Naive thymus-derived CD4-positive, alpha-beta T cell (primary cell): ENCODE results near the gene PHF11. TPM values are rescaled to one million over a fixed set of nuclear protein-coding genes. Genes with fewer than 3 reads are reported as not detected.
A peak's percentile ranks its signal among the peaks of the same experiment; 100 is the strongest.
"Not testable (repeated sequence)": the region's sequence is repeated elsewhere in the genome, so short reads cannot be mapped to it uniquely, and the experiment has no call there.

Experiments
- ATAC-seq: fragments of 150-1000 bp; cut with Tn5 transposase; 2 replicates; pipeline ENCODE4 v1.10.0; 2021; ENCODE audit warnings: mild to moderate bottlenecking, moderate library complexity
- CTCF ChIA-PET: fragments of 350-600 bp; sonication (Branson Sonifier 250); formaldehyde crosslinking; loops from one replicate; lab custom pipeline; 2021; ENCODE audit warnings: antibody characterized with exemption; lab: Charles Lee
- POLR2A ChIA-PET: fragments of 350-600 bp; sonication (Branson Sonifier 250); formaldehyde crosslinking; loops from one replicate; lab custom pipeline; 2021; ENCODE audit warnings: antibody characterized with exemption, inconsistent platforms; lab: Charles Lee
- DNase-seq, 9 donors: peaks; one replicate each; pipeline versions ENCODE4 v3.0.0 to v3.0.0-alpha.2; 2020 to 2022; ENCODE audit warnings: mixed read lengths in 1 of 9
- H3K27ac ChIP-seq: one replicate; pipeline ENCODE4 v1.7.0; 2013; ENCODE audit warnings: mild to moderate bottlenecking, low read depth, low read length, moderate library complexity
- H3K27me3 ChIP-seq, 2 donors: one replicate each; pipeline ENCODE4 v1.7.0; 2013; ENCODE audit warnings: low read length in 2 of 2, mild to moderate bottlenecking in 2 of 2, moderate library complexity in 2 of 2; ENCODE audit not compliant: control insufficient read depth in 2 of 2, insufficient read depth in 2 of 2
- H3K36me3 ChIP-seq, 3 experiments: 1 replicate in 2 of 3; 2 replicates in 1 of 3; pipeline ENCODE4 v1.7.0; 2013; ENCODE audit warnings: low read length in 3 of 3, mild to moderate bottlenecking in 3 of 3, moderate library complexity in 1 of 3; ENCODE audit not compliant: insufficient read depth in 3 of 3, control insufficient read depth in 2 of 3
- H3K4me1 ChIP-seq, 2 donors: one replicate each; pipeline ENCODE4 v1.7.0; 2013; ENCODE audit warnings: low read length in 2 of 2, mild to moderate bottlenecking in 2 of 2, moderate library complexity in 1 of 2; ENCODE audit not compliant: control insufficient read depth in 2 of 2, insufficient read depth in 2 of 2
- H3K4me3 ChIP-seq: 2 replicates; pipeline ENCODE4 v1.7.0; 2013; ENCODE audit warnings: mild to moderate bottlenecking, low read length
- H3K9me3 ChIP-seq, 3 experiments: 1 replicate in 2 of 3; 2 replicates in 1 of 3; pipeline ENCODE4 v1.7.0; 2013; ENCODE audit warnings: low read length in 3 of 3; ENCODE audit not compliant: control insufficient read depth in 2 of 3
- H3K27ac Mint-ChIP-seq, 9 donors: one replicate each; pipeline ENCODE4 v1.8.0; 2020 to 2022; ENCODE audit warnings: mixed read lengths in 9 of 9, mild to moderate bottlenecking in 8 of 9, moderate library complexity in 5 of 9, inconsistent platforms in 2 of 9
- H3K27me3 Mint-ChIP-seq, 5 donors: one replicate each; pipeline ENCODE4 v1.8.0; 2021 to 2022; ENCODE audit warnings: mixed read lengths in 5 of 5, mild to moderate bottlenecking in 1 of 5
- H3K36me3 Mint-ChIP-seq, 5 donors: one replicate each; pipeline ENCODE4 v1.8.0; 2020 to 2022; ENCODE audit warnings: mixed read lengths in 5 of 5, mild to moderate bottlenecking in 3 of 5, inconsistent platforms in 1 of 5
- H3K4me1 Mint-ChIP-seq, 7 donors: one replicate each; pipeline ENCODE4 v1.8.0; 2020 to 2022; ENCODE audit warnings: mixed read lengths in 7 of 7, mild to moderate bottlenecking in 3 of 7, inconsistent platforms in 1 of 7
- H3K4me3 Mint-ChIP-seq, 10 donors: one replicate each; pipeline ENCODE4 v1.8.0; 2020 to 2022; ENCODE audit warnings: mild to moderate bottlenecking in 10 of 10, mixed read lengths in 10 of 10, moderate library complexity in 6 of 10, inconsistent platforms in 2 of 10
- H3K9me3 Mint-ChIP-seq, 11 donors: one replicate each; pipeline ENCODE4 v1.8.0; 2020 to 2022; ENCODE audit warnings: mixed read lengths in 11 of 11, mild to moderate bottlenecking in 4 of 11, inconsistent platforms in 1 of 11, moderate library complexity in 1 of 11
- intact Hi-C, 2 donors: fragments of 100-400 bp; cut with micrococcal nuclease; formaldehyde crosslinking; loops; one replicate each; pipeline ENCODE4 v1.15.1; 2023
- polyA plus RNA-seq, 2 donors: library from polyadenylated mRNA; unstranded; fragments of 300-500 nt; fragmentation: Illumina TruSeq; gene quantifications; one replicate each; pipeline ENCODE4 v1.2.3, GENCODE V29; 2021
- total RNA-seq, 6 experiments: library from RNA in 5 of 6; stranded (reverse) in 5 of 6; gene quantifications; 1 replicate in 5 of 6; 2 replicates in 1 of 6; pipeline ENCODE4 v1.2.3 and lab custom pipeline; 2021 to 2026

Gene PHF11
- total and polyA plus RNA-seq, 7 experiments from 2014 or later: 80.6 to 132 (median 106) TPM

DNA sequence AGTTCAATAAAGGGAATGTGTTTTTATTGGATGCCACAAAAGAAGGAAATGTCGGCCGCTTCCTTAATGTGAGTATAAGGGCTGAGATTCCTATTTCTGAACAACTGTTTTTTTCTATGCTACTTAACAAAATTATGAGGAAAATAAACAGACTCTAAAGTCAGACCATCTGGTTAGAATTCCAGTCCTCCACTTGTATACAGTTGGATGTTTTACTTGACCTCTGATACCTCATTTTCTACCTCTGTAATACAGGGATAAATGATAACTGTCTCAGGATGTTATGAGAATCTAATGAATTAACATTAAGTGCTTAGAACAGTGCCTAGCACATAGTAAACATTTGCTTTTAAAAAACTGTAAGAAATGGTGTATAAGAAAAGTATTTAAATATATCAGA is 7.2 kb upstream of the PHF11 start:
- H3K4me3 Mint-ChIP-seq: no peak overlapping the region
- no peak for DNase-seq
- H3K36me3 Mint-ChIP-seq: peaks cover 9 to 38% (median 23%) of the 10 kb centered on the region in 5 donors
- H3K27me3 ChIP-seq: no peaks in the 10 kb centered on the region
- no peaks in the 10 kb centered on the region for H3K27me3 Mint-ChIP-seq
- H3K9me3 Mint-ChIP-seq: no peaks in the 10 kb centered on the region
- H3K4me3 ChIP-seq: no peak overlapping the region
- intact Hi-C loops: no loop called here
- H3K9me3 ChIP-seq: no peaks in the 10 kb centered on the region
- ChIA-PET CTCF (no interaction called here), POLR2A (no interaction called here)
- H3K27ac ChIP-seq: no peak overlapping the region
- no peaks in the 10 kb centered on the region for H3K4me1 ChIP-seq
- no peak for ATAC-seq
- peaks cover 0 to 4% (median 0%) of the 10 kb centered on the region in 7 donors for H3K4me1 Mint-ChIP-seq
- H3K27ac Mint-ChIP-seq: peak overlapping the region in 1 of 9 donors; percentile 2
- H3K36me3 ChIP-seq: peaks cover 0 to 46% (median 7%) of the 10 kb centered on the region in 3 experiments

DNA sequence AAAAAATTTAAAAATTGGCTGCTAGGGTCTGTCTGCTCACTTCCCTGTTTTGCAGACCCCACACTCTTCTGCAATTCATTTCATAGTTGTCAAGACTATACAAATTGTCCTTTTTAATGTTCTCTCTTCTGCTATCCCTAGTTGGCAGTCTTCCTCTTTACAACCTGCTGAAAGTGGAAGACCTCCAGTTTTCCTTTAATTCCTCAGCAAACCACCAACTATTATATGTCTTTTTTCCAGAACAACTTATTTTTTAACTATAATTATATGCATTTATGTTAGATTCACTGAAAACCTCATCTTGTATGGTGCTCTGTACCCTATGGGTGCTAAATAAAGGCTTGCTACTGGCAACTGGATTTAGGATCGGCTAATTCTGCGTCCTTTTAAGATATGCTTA is 1.1 kb upstream of the PHF11 start:
- no peaks in the 10 kb centered on the region for H3K36me3 ChIP-seq
- peaks cover 19 to 34% of the 10 kb centered on the region in 2 donors for H3K4me1 ChIP-seq
- POLR2A ChIA-PET: interaction anchor here (1.8 to 3.9 kb wide), 4 partner anchors 10 to 91 kb away, joined by 6 to 85 read pairs (median 10); partner anchors contain the start of genes CAB39L, RCBTB1 and SETDB2
- no peaks in the 10 kb centered on the region for H3K27me3 ChIP-seq
- peak overlapping the region in 8 of 9 donors; percentile 81 to 100 (median 99) for H3K27ac Mint-ChIP-seq
- no peaks in the 10 kb centered on the region for H3K27me3 Mint-ChIP-seq
- H3K4me1 Mint-ChIP-seq: peaks cover 27 to 48% (median 43%) of the 10 kb centered on the region in 7 donors
- no peaks in the 10 kb centered on the region for H3K9me3 ChIP-seq
- H3K27ac ChIP-seq: peak overlapping the region; percentile 90
- peaks cover 0 to 36% (median 7%) of the 10 kb centered on the region in 5 donors for H3K36me3 Mint-ChIP-seq
- peak overlapping the region; percentile 77 for H3K4me3 ChIP-seq
- CTCF ChIA-PET: interaction anchor here (1.9 kb wide), 1 partner anchor 12 kb away, joined by 6 read pairs; no protein-coding TSS in a partner anchor
- ATAC-seq (no peak), DNase-seq (no peak)
- peak overlapping the region; percentile 70 to 99 (median 97) for H3K4me3 Mint-ChIP-seq
- H3K9me3 Mint-ChIP-seq: no peaks in the 10 kb centered on the region
- intact Hi-C loops: loop anchor here (1.0 to 10.0 kb wide), 17 partner anchors 46 to 1958 kb away; partner anchors contain the start of genes CAB39L (in 2 of the 2), INTS6 (in 2 of the 2), SETDB2 (in 2 of the 2) and EBPL (in 1 of the 2)

DNA sequence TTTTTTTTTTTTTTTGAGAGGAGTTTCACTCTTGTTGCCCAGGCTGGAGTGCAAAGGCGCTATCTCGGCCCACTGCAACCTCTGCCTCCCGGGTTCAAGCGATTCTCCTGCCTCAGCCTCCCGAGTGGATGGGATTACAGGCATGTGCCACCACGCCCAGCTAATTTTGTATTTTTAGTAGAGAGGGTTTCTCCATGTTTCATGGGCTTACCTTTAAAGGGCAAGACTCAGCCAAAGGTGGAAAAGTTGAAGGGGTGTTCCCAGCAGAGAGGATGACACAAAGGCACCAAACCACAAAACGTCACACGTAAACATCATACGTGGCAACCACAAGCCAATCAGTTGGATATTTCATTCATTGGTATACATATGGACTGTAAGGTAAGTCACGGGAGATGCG is 1.1 kb downstream of the PHF11 start:
- peaks cover 34 to 59% (median 53%) of the 10 kb centered on the region in 7 donors for H3K4me1 Mint-ChIP-seq
- H3K27me3 ChIP-seq, H3K9me3 ChIP-seq, H3K9me3 Mint-ChIP-seq, CTCF ChIA-PET, H3K27me3 Mint-ChIP-seq, H3K36me3 ChIP-seq: not testable (repeated sequence)
- H3K4me1 ChIP-seq: peaks cover 25 to 34% of the 10 kb centered on the region in 2 donors
- peak overlapping the region; percentile 88 to 96 (median 92) for H3K4me3 Mint-ChIP-seq
- peak overlapping the region; percentile 81 to 100 (median 96) for H3K27ac Mint-ChIP-seq
- peak overlapping the region; percentile 90 for H3K27ac ChIP-seq
- peak overlapping the region; percentile 64 for H3K4me3 ChIP-seq
- ATAC-seq: peak; percentile 21
- peak in 8 of 9 donors; percentile 51 to 73 (median 64) for DNase-seq
- POLR2A ChIA-PET: interaction anchor here (0.6 to 3.9 kb wide), 8 partner anchors 9 to 296 kb away, joined by 3 to 85 read pairs (median 8); partner anchors contain the start of genes CAB39L, KPNA3 and SETDB2
- peaks cover 3 to 38% (median 11%) of the 10 kb centered on the region in 5 donors for H3K36me3 Mint-ChIP-seq
- intact Hi-C loops: loop anchor here (1.0 to 10.0 kb wide), 12 partner anchors 18 to 1955 kb away; partner anchors contain the start of genes INTS6 (in 1 of the 2), NUDT15 (in 1 of the 2), RCBTB1 (in 1 of the 2) and SPRYD7 (in 1 of the 2)

DNA sequence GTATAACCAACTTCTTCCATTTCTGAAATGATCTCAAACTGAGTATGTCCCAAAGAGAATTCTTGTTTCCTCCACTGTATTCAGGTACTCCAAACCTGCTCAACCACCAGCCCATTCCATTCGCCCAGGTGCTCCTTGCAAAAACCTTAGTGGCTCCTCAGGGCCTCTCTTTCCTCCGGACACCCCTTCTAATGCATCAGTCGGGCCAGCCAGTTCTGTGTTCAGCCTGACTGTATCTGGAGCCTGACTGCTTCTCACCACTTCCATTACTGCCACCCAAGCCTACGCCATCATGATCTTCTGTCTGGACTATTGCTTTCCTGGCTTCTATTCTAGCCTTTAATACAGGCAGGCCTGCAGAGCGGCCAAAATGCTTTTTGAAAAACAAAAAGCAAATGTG is 1.5 kb downstream of the PHF11 start:
- DNase-seq: no peak

DNA sequence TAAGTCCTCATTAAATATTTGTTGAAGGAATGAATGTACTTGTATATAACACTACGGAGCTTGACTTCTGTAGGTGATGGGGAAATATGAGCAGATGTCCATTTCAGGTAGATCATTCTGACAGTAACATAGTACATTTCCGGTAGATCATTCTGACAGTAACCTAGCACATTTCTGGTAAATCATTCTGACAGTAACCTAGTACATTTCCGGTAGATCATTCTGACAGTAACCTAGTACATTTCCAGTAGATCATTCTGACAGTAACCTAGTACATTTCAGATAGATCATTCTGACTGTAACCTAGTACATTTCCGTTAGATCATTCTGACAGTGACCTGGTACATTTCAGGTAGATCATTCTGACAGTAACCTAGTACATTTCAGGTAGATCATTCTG is 2.5 kb downstream of the PHF11 start:
- peak overlapping the region; percentile 90 for H3K27ac ChIP-seq
- peaks cover 0 to 5% (median 2%) of the 10 kb centered on the region in 3 experiments for H3K36me3 ChIP-seq
- no peak overlapping the region for H3K4me3 ChIP-seq
- H3K4me1 Mint-ChIP-seq: peaks cover 38 to 65% (median 61%) of the 10 kb centered on the region in 7 donors
- H3K4me1 ChIP-seq: peaks cover 25 to 34% of the 10 kb centered on the region in 2 donors
- H3K36me3 Mint-ChIP-seq: peaks cover 4 to 43% (median 15%) of the 10 kb centered on the region in 5 donors
- POLR2A ChIA-PET: no interaction called here
- H3K9me3 Mint-ChIP-seq: peaks cover 0 to under 1% (median 0%) of the 10 kb centered on the region in 11 donors
- no peaks in the 10 kb centered on the region for H3K27me3 Mint-ChIP-seq
- peak overlapping the region in 5 of 10 donors; percentile 15 to 96 (median 91) for H3K4me3 Mint-ChIP-seq
- no peaks in the 10 kb centered on the region for H3K27me3 ChIP-seq
- ATAC-seq: no peak
- no peaks in the 10 kb centered on the region for H3K9me3 ChIP-seq
- CTCF ChIA-PET: no interaction called here
- intact Hi-C loops: loop anchor here (5.0 to 10.0 kb wide), 8 partner anchors 44 to 1954 kb away; partner anchors contain the start of genes INTS6 (in 1 of the 2), NUDT15 (in 1 of the 2) and SPRYD7 (in 1 of the 2)
- peak overlapping the region; percentile 51 to 100 (median 96) for H3K27ac Mint-ChIP-seq
- peak in 1 of 9 donors; percentile 5 for DNase-seq

More for the DNA sequence above, 1.5 kb downstream of the PHF11 start:
- Mint-ChIP-seq H3K9me3 (no peaks in the 10 kb centered on the region), H3K36me3 (peaks cover 3 to 38% (median 11%) of the 10 kb centered on the region in 5 donors), H3K4me1 (peaks cover 34 to 59% (median 53%) of the 10 kb centered on the region in 7 donors), H3K27me3 (no peaks in the 10 kb centered on the region), H3K4me3 (peak overlapping the region; percentile 88 to 96 (median 92)), H3K27ac (peak overlapping the region; percentile 81 to 100 (median 96))
- ChIA-PET CTCF (no interaction called here), POLR2A (interaction anchor here (1.5 to 2.2 kb wide), 2 partner anchors 9 to 29 kb away, joined by 4 to 20 read pairs; no protein-coding TSS in a partner anchor)
- Histone ChIP-seq H3K27me3 (no peaks in the 10 kb centered on the region), H3K4me3 (no peak overlapping the region), H3K9me3 (no peaks in the 10 kb centered on the region), H3K4me1 (peaks cover 25 to 34% of the 10 kb centered on the region in 2 donors), H3K36me3 (no peaks in the 10 kb centered on the region), H3K27ac (peak overlapping the region; percentile 90)
- intact Hi-C loops: loop anchor here (2.0 to 10.0 kb wide), 11 partner anchors 18 to 1955 kb away; partner anchors contain the start of genes INTS6 (in 1 of the 2), NUDT15 (in 1 of the 2), RCBTB1 (in 1 of the 2) and SPRYD7 (in 1 of the 2)
- ATAC-seq: no peak

DNA sequence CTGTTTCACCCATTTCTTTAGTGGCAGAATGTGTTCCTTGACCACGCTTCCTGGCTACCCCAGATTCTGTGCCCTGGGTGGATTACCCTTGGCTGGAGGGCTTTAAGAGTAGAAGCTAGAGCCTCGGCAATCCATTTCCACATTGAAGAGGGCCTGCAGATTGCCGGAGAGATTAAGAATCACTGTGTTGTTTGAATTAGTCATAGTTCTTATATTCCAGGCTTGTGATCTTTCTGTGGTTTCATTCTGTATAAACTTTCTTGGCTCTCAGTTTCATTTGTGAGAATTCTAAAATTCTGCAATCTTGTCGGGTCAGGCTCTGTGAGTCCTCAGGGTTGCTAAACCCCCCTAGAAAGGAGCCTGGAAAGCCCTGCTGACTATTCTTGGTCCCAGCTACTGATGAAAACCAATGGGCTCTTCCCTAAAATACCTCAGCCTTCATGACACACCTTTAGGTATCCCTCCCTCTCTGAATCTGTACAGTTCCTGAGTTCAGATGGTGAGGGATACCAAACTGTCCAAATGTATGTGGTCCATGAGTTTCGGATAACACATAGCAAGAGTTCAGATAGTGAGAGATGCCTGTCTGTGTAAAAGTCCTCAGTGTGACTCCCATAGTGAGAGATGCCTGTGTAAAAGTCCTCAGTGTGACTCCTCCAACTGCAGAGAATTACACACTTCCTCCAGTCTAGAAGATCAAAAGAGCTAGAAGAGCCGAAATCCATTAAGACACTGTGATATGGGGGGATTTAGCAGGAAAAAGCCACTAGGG is 4.3 kb downstream of the PHF11 start:
- H3K9me3 Mint-ChIP-seq: peaks cover 0 to 3% (median 0%) of the 10 kb centered on the region in 11 donors
- peaks cover 0 to 9% (median 2%) of the 10 kb centered on the region in 3 experiments for H3K36me3 ChIP-seq
- H3K4me3 ChIP-seq: no peak overlapping the region
- H3K4me1 Mint-ChIP-seq: peaks cover 33 to 61% (median 56%) of the 10 kb centered on the region in 7 donors
- H3K4me3 Mint-ChIP-seq: peak overlapping the region in 7 of 10 donors; percentile 3 to 64 (median 39)
- no peaks in the 10 kb centered on the region for H3K9me3 ChIP-seq
- no peak for ATAC-seq
- intact Hi-C loops: loop anchor here (5.0 to 10.0 kb wide), 8 partner anchors 42 to 1952 kb away; partner anchors contain the start of genes INTS6 (in 1 of the 2), NUDT15 (in 1 of the 2) and SPRYD7 (in 1 of the 2)
- H3K27ac Mint-ChIP-seq: peak overlapping the region; percentile 28 to 100 (median 84)
- peaks cover 17 to 28% of the 10 kb centered on the region in 2 donors for H3K4me1 ChIP-seq
- ChIA-PET CTCF (interaction anchor here (1.0 kb wide), 1 partner anchor 627 kb away, joined by 3 read pairs; no protein-coding TSS in a partner anchor), POLR2A (interaction anchor here (1.0 kb wide), 1 partner anchor 57 kb away, joined by 3 read pairs; no protein-coding TSS in a partner anchor)
- DNase-seq: no peak
- peaks cover 7 to 41% (median 18%) of the 10 kb centered on the region in 5 donors for H3K36me3 Mint-ChIP-seq
- no peaks in the 10 kb centered on the region for H3K27me3 Mint-ChIP-seq
- no peaks in the 10 kb centered on the region for H3K27me3 ChIP-seq
- peak overlapping the region; percentile 90 for H3K27ac ChIP-seq
